HCT116 (cell line): ENCODE measurements around the gene ZDHHC14. TPM values are rescaled to one million over a fixed set of nuclear protein-coding genes. Genes with fewer than 3 reads are reported as not detected.

Source experiments
- ATAC-seq: fragments of 200-7000 bp; cut with Tn5 transposase; 2 replicates; pipeline ENCODE4 v1.9.1; 2020; ENCODE audit warnings: mild to moderate bottlenecking, moderate library complexity
- BruUV-seq: library from RNA; stranded (reverse); fragments of 400-500 nt; replicated peaks from 2 replicates; lab custom pipeline; 2021; lab: Mats Ljungman, UMichigan
- CTCF ChIA-PET: fragments of 300-600 bp; sonication (Branson Sonifier 250); formaldehyde crosslinking; loops from one replicate; lab custom pipeline; 2021; ENCODE audit warnings: antibody characterized with exemption; lab: Charles Lee
- POLR2A ChIA-PET: fragments of 300-600, 350-600 bp; sonication (Branson Sonifier 250); formaldehyde crosslinking; loops from one replicate; lab custom pipeline; 2021; ENCODE audit warnings: antibody characterized with exemption; lab: Charles Lee
- RAD21 ChIA-PET, 2 experiments: fragments of 300-600 bp; sonication (Branson Sonifier 250); formaldehyde crosslinking; loops; one replicate each; lab custom pipeline; 2023; ENCODE audit warnings: low total read pairs in 2 of 2; ENCODE audit not compliant: uncharacterized antibody in 2 of 2, unreplicated experiment in 2 of 2, low non-redundant PET in 1 of 2; lab: Charles Lee
- DNase-seq: peaks from one replicate; pipeline ENCODE4 v3.0.0-alpha.2; 2010; ENCODE audit warnings: low read depth, low spot score
- H2AFZ ChIP-seq: fragments of 200-600 bp; shearing (Covaris generic), sonication (generic); 2 replicates; pipeline ENCODE4 v1.6.1; 2017; ENCODE audit warnings: low read depth, mixed run types, mixed read lengths, antibody characterized with exemption, low read length; ENCODE audit not compliant: poor library complexity, severe bottlenecking
- H3K27ac ChIP-seq: 2 replicates; pipeline ENCODE4 v1.5.1; 2012; ENCODE audit warnings: low read depth, low read length
- H3K27me3 ChIP-seq: fragments of 200-600 bp; sonication (generic); 2 replicates; pipeline ENCODE4 v1.6.1; 2016; ENCODE audit warnings: mixed run types, low read length, mixed read lengths; ENCODE audit not compliant: insufficient read depth
- H3K36me3 ChIP-seq, 2 experiments: fragments of 200-500 bp in 1 of 2; fragments of 200-600 bp in 1 of 2; sonication (Bioruptor generic) in 1 of 2; sonication (generic) in 1 of 2; 2 replicates each; pipeline versions ENCODE4 v1.5.1 to v1.6.1; 2014 to 2016; ENCODE audit warnings: low read length in 2 of 2, inconsistent platforms in 1 of 2, mixed read lengths in 1 of 2, mixed run types in 1 of 2; ENCODE audit not compliant: insufficient read depth in 2 of 2, control insufficient read depth in 1 of 2
- H3K4me1 ChIP-seq, 2 experiments: fragments of 200-600 bp in 1 of 2; sonication (generic) in 1 of 2; 2 replicates each; pipeline versions ENCODE4 v1.5.1 to v1.6.1; 2012 to 2017; ENCODE audit warnings: low read length in 2 of 2, inconsistent platforms in 1 of 2, mild to moderate bottlenecking in 1 of 2, mixed read lengths in 1 of 2, mixed run types in 1 of 2, moderate library complexity in 1 of 2; ENCODE audit not compliant: insufficient read depth in 2 of 2, control insufficient read depth in 1 of 2
- H3K4me2 ChIP-seq: fragments of 200-600 bp; sonication (generic); 2 replicates; pipeline ENCODE4 v1.6.1; 2017; ENCODE audit warnings: mixed run types, low read length, mixed read lengths
- H3K4me3 ChIP-seq, 2 experiments: fragments of 200-600 bp in 1 of 2; sonication (generic) in 1 of 2; replicated peaks in 1 of 2; 2 replicates each; pipeline ENCODE4 v1.5.1; 2011 to 2016; ENCODE audit warnings: low read length in 2 of 2, control low read depth in 1 of 2, low read depth in 1 of 2, mild to moderate bottlenecking in 1 of 2, mixed read lengths in 1 of 2, mixed run types in 1 of 2
- H3K79me2 ChIP-seq: fragments of 200-600 bp; sonication (generic); 2 replicates; pipeline ENCODE4 v1.6.1; 2017; ENCODE audit warnings: mild to moderate bottlenecking, mixed run types, low read length, moderate library complexity, mixed read lengths; ENCODE audit not compliant: insufficient read depth
- H3K9ac ChIP-seq: fragments of 200-600 bp; sonication (generic); 2 replicates; pipeline ENCODE4 v1.6.1; 2016; ENCODE audit warnings: low read length, mixed read lengths
- H3K9me2 ChIP-seq: fragments of 200-600 bp; sonication (generic), shearing (Covaris generic); 2 replicates; pipeline ENCODE4 v1.6.1; 2017; ENCODE audit warnings: mixed run types, mild to moderate bottlenecking, moderate library complexity; ENCODE audit not compliant: insufficient read depth
- H3K9me3 ChIP-seq, 2 experiments: fragments of 200-500 bp in 1 of 2; fragments of 200-600 bp in 1 of 2; sonication (Bioruptor generic) in 1 of 2; sonication (generic) in 1 of 2; 2 replicates each; pipeline ENCODE4 v1.6.1; 2014 to 2017; ENCODE audit warnings: low read length in 2 of 2, mixed read lengths in 2 of 2, inconsistent platforms in 1 of 2, low read depth in 1 of 2, mild to moderate bottlenecking in 1 of 2, mixed run types in 1 of 2, moderate library complexity in 1 of 2; ENCODE audit not compliant: control insufficient read depth in 1 of 2, insufficient read depth in 1 of 2
- H4K20me1 ChIP-seq: fragments of 200-600 bp; sonication (generic), shearing (Covaris generic); 2 replicates; pipeline ENCODE4 v1.6.1; 2017; ENCODE audit warnings: mixed run types, mild to moderate bottlenecking, moderate library complexity; ENCODE audit not compliant: insufficient read depth
- CBX3 ChIP-seq: IDR thresholded peaks from 2 replicates; pipeline ENCODE4 v1.6.1; 2012; ENCODE audit warnings: low read depth
- CEBPB ChIP-seq: IDR thresholded peaks from 2 replicates; pipeline ENCODE4 v1.6.1; 2012; ENCODE audit warnings: low read depth
- EGR1 ChIP-seq: IDR thresholded peaks from 2 replicates; pipeline ENCODE4 v1.6.1; 2012; ENCODE audit warnings: low read depth
- EZH2 ChIP-seq: fragments of 200-600 bp; sonication (generic); IDR thresholded peaks from 2 replicates; pipeline ENCODE4 v1.6.1; 2017; ENCODE audit warnings: antibody characterized with exemption, mixed run types
- EZH2phosphoT487 ChIP-seq: fragments of 200-600 bp; IDR thresholded peaks from 2 replicates; pipeline ENCODE4 v1.6.1; 2018; ENCODE audit warnings: antibody characterized with exemption, borderline replicate concordance
- FOSL1 ChIP-seq: IDR thresholded peaks from 2 replicates; pipeline ENCODE4 v1.6.1; 2012; ENCODE audit warnings: low read depth
- JUND ChIP-seq: IDR thresholded peaks from 2 replicates; pipeline ENCODE4 v1.6.1; 2012
- POLR2A ChIP-seq: IDR thresholded peaks from 2 replicates; pipeline ENCODE4 v1.7.0; 2011; ENCODE audit warnings: borderline replicate concordance; ENCODE audit not compliant: insufficient read depth, insufficient read length; ENCODE audit errors: extremely low read depth
- RAD21 ChIP-seq: IDR thresholded peaks from 2 replicates; pipeline ENCODE4 v1.6.1; 2012; ENCODE audit warnings: low read depth, mild to moderate bottlenecking
- SIN3A ChIP-seq: IDR thresholded peaks from 2 replicates; pipeline ENCODE4 v1.6.1; 2012; ENCODE audit warnings: low read depth
- SP1 ChIP-seq: IDR thresholded peaks from 2 replicates; pipeline ENCODE4 v1.6.1; 2012; ENCODE audit warnings: low read depth
- TCF7L2 ChIP-seq: IDR thresholded peaks from 2 replicates; pipeline ENCODE4 v1.7.0; 2011; ENCODE audit warnings: borderline replicate concordance, inconsistent platforms; ENCODE audit not compliant: insufficient read depth, insufficient read length; ENCODE audit errors: extremely low read depth
- YY1 ChIP-seq: IDR thresholded peaks from 2 replicates; pipeline ENCODE4 v1.6.1; 2011; ENCODE audit warnings: low read length, low read depth, moderate library complexity, mild to moderate bottlenecking; ENCODE audit not compliant: insufficient replicate concordance; ENCODE audit errors: extremely low read depth
- ZFX ChIP-seq: fragments of 450-650 bp; IDR thresholded peaks from 2 replicates; pipeline ENCODE4 v1.6.1; 2017
- intact Hi-C: fragments of 100-400 bp; cut with micrococcal nuclease; formaldehyde crosslinking; loops from 2 replicates; pipeline ENCODE4 v1.10.0; 2022
- total RNA-seq: library from RNA; stranded (reverse); gene quantifications from one replicate; pipeline ENCODE4 v1.2.1, GENCODE V29; 2021; ENCODE audit not compliant: unreplicated experiment
- TF ChIP-seq, protein P1 (sequence below): IDR thresholded peaks from 2 replicates; pipeline ENCODE4 v1.6.1; 2012
- TF ChIP-seq, protein P2 (sequence below): IDR thresholded peaks from 2 replicates; pipeline ENCODE4 v1.6.1; 2012; ENCODE audit warnings: low read depth
- TF ChIP-seq, protein P3 (sequence below), 3 experiments: fragments of 200-600 bp in 1 of 3; sonication (generic) in 1 of 3; IDR thresholded peaks in 2 of 3; conservative IDR thresholded peaks in 1 of 3; 2 replicates each; pipeline ENCODE4 v1.5.1; 2012 to 2017; ENCODE audit warnings: low read depth in 2 of 3, low read length in 2 of 3, antibody characterized with exemption in 1 of 3, borderline replicate concordance in 1 of 3, control low read depth in 1 of 3, mild to moderate bottlenecking in 1 of 3, mixed read lengths in 1 of 3, mixed run types in 1 of 3, moderate library complexity in 1 of 3; ENCODE audit not compliant: insufficient read depth in 1 of 3

ZDHHC14 gene
- total RNA-seq, 1 experiment from 2014 or later = 5.3 TPM

DNA sequence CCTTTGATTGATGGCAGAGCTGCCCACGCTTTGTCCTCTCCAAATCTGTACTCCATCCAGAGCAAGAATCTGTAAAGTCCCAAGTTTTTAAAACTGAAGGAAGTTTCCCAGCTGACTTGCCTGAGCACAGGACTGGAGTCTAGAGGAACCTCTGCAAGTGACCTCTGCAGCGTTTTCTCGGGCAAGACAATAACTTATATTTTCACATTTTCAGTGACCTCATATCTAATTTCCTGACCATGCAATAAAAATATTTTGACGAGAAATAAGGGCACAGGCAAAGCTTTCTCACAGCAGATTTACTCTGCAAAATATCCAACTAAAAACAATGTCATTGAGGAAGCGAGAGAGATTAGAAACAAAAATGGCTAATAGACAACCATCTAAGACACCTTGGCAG lies 256.5 kb downstream of the ZDHHC14 start:
- no peaks in the 10 kb centered on the region for H3K79me2 ChIP-seq
- H3K27me3 ChIP-seq = no peaks in the 10 kb centered on the region
- no peak overlapping the region for H3K4me3 ChIP-seq
- RAD21 ChIA-PET = no interaction called here
- no peak overlapping the region for H3K27ac ChIP-seq
- H3K9me3 ChIP-seq = no peaks in the 10 kb centered on the region
- DNase-seq (no peak), ATAC-seq (no peak)
- POLR2A ChIA-PET = no interaction called here
- intact Hi-C loops = no loop called here
- no peaks in the 10 kb centered on the region for H3K9me2 ChIP-seq
- no peaks in the 10 kb centered on the region for H3K4me1 ChIP-seq
- H3K36me3 ChIP-seq = no peaks in the 10 kb centered on the region
- no peak overlapping the region for H2AFZ ChIP-seq
- no peak overlapping the region for H3K4me2 ChIP-seq
- CTCF ChIA-PET = no interaction called here
- no TSS peak for BruUV-seq
- TF ChIP-seq TCF7L2 (no peak), SIN3A (no peak), ZFX (no peak), RAD21 (no peak)
- TF ChIP-seq, protein P1, sequence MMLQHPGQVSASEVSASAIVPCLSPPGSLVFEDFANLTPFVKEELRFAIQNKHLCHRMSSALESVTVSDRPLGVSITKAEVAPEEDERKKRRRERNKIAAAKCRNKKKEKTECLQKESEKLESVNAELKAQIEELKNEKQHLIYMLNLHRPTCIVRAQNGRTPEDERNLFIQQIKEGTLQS = no peak
- H4K20me1 ChIP-seq = no peaks in the 10 kb centered on the region
- no peak overlapping the region for H3K9ac ChIP-seq

DNA sequence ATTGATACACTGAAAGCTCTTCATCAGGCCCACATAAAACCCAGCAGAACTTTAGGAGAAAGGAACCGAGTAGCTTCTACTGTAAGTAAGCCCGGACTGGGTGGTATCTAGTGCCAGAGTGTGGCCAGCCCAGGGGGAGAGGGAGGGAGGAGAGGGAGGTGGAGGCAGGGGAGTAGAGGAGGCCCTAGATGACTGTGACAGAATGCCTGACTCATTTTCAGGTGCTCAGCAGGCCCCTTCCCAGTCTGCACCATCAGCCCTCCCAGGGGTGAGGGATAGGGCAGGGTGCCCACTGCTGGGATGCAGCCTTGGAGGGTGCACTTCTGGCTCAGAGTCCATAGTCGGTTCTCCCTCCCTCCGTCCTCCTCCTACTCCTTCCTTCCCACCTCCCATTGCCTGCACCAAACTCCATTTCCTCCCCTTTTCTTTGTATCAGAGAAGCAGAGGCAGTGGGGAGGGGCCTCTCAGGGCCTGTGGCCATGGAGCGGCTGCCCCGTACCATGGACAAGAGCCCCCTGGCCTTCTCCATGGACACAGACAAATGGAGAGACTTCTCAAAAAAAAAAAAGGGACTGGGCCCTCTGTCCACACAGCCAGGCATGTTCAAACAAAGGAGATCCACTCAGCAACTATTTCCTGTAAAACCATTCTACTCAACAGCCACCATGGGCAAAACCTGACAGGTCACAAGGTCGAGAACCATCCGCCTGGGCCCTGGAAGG lies 257.1 kb downstream of the ZDHHC14 start:
- H3K4me1 ChIP-seq = no peaks in the 10 kb centered on the region
- no peaks in the 10 kb centered on the region for H4K20me1 ChIP-seq
- ATAC-seq = no peak
- ChIA-PET RAD21 (no interaction called here), CTCF (no interaction called here), POLR2A (no interaction called here)
- no peaks in the 10 kb centered on the region for H3K36me3 ChIP-seq
- H3K27ac ChIP-seq = no peak overlapping the region
- intact Hi-C loops = no loop called here
- no peaks in the 10 kb centered on the region for H3K79me2 ChIP-seq
- BruUV-seq = no TSS peak
- no peaks in the 10 kb centered on the region for H3K9me3 ChIP-seq
- no peak for DNase-seq
- H3K9me2 ChIP-seq = no peaks in the 10 kb centered on the region
- H3K4me2 ChIP-seq = no peak overlapping the region
- H3K9ac ChIP-seq = no peak overlapping the region
- no peak overlapping the region for H2AFZ ChIP-seq
- no peaks in the 10 kb centered on the region for H3K27me3 ChIP-seq
- no peak overlapping the region for H3K4me3 ChIP-seq
- TF ChIP-seq, protein P2, sequence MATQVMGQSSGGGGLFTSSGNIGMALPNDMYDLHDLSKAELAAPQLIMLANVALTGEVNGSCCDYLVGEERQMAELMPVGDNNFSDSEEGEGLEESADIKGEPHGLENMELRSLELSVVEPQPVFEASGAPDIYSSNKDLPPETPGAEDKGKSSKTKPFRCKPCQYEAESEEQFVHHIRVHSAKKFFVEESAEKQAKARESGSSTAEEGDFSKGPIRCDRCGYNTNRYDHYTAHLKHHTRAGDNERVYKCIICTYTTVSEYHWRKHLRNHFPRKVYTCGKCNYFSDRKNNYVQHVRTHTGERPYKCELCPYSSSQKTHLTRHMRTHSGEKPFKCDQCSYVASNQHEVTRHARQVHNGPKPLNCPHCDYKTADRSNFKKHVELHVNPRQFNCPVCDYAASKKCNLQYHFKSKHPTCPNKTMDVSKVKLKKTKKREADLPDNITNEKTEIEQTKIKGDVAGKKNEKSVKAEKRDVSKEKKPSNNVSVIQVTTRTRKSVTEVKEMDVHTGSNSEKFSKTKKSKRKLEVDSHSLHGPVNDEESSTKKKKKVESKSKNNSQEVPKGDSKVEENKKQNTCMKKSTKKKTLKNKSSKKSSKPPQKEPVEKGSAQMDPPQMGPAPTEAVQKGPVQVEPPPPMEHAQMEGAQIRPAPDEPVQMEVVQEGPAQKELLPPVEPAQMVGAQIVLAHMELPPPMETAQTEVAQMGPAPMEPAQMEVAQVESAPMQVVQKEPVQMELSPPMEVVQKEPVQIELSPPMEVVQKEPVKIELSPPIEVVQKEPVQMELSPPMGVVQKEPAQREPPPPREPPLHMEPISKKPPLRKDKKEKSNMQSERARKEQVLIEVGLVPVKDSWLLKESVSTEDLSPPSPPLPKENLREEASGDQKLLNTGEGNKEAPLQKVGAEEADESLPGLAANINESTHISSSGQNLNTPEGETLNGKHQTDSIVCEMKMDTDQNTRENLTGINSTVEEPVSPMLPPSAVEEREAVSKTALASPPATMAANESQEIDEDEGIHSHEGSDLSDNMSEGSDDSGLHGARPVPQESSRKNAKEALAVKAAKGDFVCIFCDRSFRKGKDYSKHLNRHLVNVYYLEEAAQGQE = no peak
- TF ChIP-seq SIN3A (no peak), ZFX (no peak), YY1 (no peak), POLR2A (no peak), JUND (no peak), EZH2 (no peak), SP1 (no peak), FOSL1 (no peak), EZH2phosphoT487 (no peak), CEBPB (no peak), CBX3 (no peak), EGR1 (no peak)
- TF ChIP-seq, protein P3, sequence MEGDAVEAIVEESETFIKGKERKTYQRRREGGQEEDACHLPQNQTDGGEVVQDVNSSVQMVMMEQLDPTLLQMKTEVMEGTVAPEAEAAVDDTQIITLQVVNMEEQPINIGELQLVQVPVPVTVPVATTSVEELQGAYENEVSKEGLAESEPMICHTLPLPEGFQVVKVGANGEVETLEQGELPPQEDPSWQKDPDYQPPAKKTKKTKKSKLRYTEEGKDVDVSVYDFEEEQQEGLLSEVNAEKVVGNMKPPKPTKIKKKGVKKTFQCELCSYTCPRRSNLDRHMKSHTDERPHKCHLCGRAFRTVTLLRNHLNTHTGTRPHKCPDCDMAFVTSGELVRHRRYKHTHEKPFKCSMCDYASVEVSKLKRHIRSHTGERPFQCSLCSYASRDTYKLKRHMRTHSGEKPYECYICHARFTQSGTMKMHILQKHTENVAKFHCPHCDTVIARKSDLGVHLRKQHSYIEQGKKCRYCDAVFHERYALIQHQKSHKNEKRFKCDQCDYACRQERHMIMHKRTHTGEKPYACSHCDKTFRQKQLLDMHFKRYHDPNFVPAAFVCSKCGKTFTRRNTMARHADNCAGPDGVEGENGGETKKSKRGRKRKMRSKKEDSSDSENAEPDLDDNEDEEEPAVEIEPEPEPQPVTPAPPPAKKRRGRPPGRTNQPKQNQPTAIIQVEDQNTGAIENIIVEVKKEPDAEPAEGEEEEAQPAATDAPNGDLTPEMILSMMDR (IDR thresholded peaks at IDR 0.05 in 2 of 3, conservative IDR thresholded peaks at IDR 0.05 in 1 of 3; ENCODE audit: borderline replicate concordance in 1 of 3, insufficient read depth in 1 of 3, low read depth in 2 of 3, low read length in 2 of 3) = no peak
